Measurements from ENCODE around the gene AKR1C2.
"Not testable (repeated sequence)": the region's sequence is repeated elsewhere in the genome, so short reads cannot be mapped to it uniquely, and the experiment has no call there.

AKR1C2 gene

GRCh38 chr10:4947039-4947634 is 56.5 kb downstream of the AKR1C2 start:
- no peak for TF ChIP-seq CTCF (IDR thresholded peaks at IDR 0.05)
- H3K27ac ChIP-seq = no peak overlapping the region

GRCh38 chr10:4945766-4946717 is 57.6 kb downstream of the AKR1C2 start:
- no peaks in the 10 kb centered on the region for H3K4me1 ChIP-seq (ENCODE audit: control insufficient read depth in 1 of 2, insufficient read depth in 1 of 2, low read depth in 1 of 2, low read length in 1 of 2)
- TF ChIP-seq CTCF (IDR thresholded peaks at IDR 0.05) = no peak
- no peak overlapping the region for H3K4me3 ChIP-seq (ENCODE audit: low read depth in 1 of 2, low read length in 1 of 2)
- no peaks in the 10 kb centered on the region for H3K27me3 ChIP-seq
- H3K27ac ChIP-seq = no peak overlapping the region
- no peaks in the 10 kb centered on the region for H3K36me3 ChIP-seq
- no peaks in the 10 kb centered on the region for H3K9me3 ChIP-seq

More at GRCh38 chr10:4947039-4947634, 56.5 kb downstream of the AKR1C2 start:
- H3K4me1 ChIP-seq (ENCODE audit: control insufficient read depth in 1 of 2, insufficient read depth in 1 of 2, low read depth in 1 of 2, low read length in 1 of 2) = no peaks in the 10 kb centered on the region
- H3K36me3 ChIP-seq = no peaks in the 10 kb centered on the region
- H3K4me3 ChIP-seq (ENCODE audit: low read depth in 1 of 2, low read length in 1 of 2) = no peak overlapping the region
- no peaks in the 10 kb centered on the region for H3K9me3 ChIP-seq
- H3K27me3 ChIP-seq = no peaks in the 10 kb centered on the region

DNA sequence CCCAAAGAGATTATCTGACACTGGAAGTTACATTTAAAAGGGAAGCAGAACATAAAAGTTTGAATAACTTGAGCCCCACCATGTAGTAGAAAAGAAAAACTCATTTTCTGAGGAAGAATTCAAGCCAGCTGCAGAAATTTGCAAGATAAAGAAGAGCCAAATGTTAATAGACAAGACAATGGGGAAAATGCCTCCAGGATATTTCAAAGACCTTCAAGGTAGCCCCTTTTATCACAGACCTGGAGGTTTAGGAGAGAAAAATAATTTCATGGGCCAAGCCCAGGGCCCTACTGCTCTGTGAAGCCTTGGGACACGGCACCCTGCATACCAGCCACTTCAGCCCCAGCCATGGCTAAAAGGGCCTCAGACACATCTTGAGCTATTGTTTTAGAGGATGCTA is 58.8 kb downstream of the AKR1C2 start:
- H3K4me1 ChIP-seq (ENCODE audit: control insufficient read depth in 1 of 2, insufficient read depth in 1 of 2, low read depth in 1 of 2, low read length in 1 of 2) = no peaks in the 10 kb centered on the region
- no peak overlapping the region for H3K27ac ChIP-seq
- TF ChIP-seq CTCF (IDR thresholded peaks at IDR 0.05) = no peak
- no peak overlapping the region for H3K4me3 ChIP-seq (ENCODE audit: low read depth in 1 of 2, low read length in 1 of 2)
- no peaks in the 10 kb centered on the region for H3K9me3 ChIP-seq
- H3K27me3 ChIP-seq = no peaks in the 10 kb centered on the region
- no peaks in the 10 kb centered on the region for H3K36me3 ChIP-seq

DNA sequence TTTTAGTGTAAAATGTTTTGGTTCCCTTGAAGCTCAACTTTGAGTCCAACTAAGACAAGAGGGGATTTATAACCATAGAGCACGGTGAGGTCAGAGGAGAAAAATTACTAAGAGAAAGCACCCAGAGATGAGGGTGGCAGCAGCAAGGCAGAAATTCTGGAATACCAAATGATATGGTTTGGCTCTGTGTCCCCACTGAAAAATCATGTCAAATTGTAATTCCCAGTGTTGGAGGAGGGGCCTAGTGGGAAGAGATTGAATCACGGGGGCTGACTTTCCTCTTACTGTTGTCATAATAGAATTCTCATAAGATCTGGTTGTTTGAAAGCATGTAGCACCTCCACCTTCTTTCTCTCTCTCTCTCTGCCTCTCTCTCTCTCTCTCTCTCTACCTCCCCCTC is 59.8 kb downstream of the AKR1C2 start:
- Histone ChIP-seq H3K27me3 (no peaks in the 10 kb centered on the region), H3K9me3 (no peaks in the 10 kb centered on the region), H3K4me3 (ENCODE audit: low read depth in 1 of 2, low read length in 1 of 2) (no peak overlapping the region), H3K27ac (no peak overlapping the region), H3K36me3 (no peaks in the 10 kb centered on the region), H3K4me1 (ENCODE audit: control insufficient read depth in 1 of 2, insufficient read depth in 1 of 2, low read depth in 1 of 2, low read length in 1 of 2) (no peaks in the 10 kb centered on the region)
- TF ChIP-seq CTCF (IDR thresholded peaks at IDR 0.05) = no peak

GRCh38 chr10:4943416-4943815 is 60.2 kb downstream of the AKR1C2 start:
- H3K27ac ChIP-seq; H3K27me3 ChIP-seq; H3K4me1 ChIP-seq (ENCODE audit: control insufficient read depth in 1 of 2, insufficient read depth in 1 of 2, low read depth in 1 of 2, low read length in 1 of 2); H3K9me3 ChIP-seq; H3K36me3 ChIP-seq; H3K4me3 ChIP-seq (ENCODE audit: low read depth in 1 of 2, low read length in 1 of 2): not testable (repeated sequence)

DNA sequence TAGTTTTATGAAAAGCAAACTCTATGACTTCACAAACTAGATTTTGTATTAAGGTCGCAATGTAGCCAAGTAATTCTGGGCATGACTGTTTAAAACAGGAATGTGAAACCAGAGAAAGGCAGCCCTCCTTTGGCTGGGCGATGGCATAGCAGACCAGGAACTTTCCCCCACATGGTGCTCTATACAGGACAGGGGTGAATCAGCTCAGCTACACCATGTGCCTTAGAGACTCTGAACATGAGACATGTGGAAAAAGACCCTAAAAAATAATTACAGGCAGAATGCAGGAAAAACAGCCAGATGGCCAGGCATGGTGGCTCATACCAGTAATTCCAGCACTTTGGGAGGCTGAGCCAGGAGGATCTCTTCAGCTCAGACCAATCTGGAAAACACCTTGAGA is 60.7 kb downstream of the AKR1C2 start:
- not testable (repeated sequence) for H3K4me1 ChIP-seq (ENCODE audit: control insufficient read depth in 1 of 2, insufficient read depth in 1 of 2, low read depth in 1 of 2, low read length in 1 of 2); H3K36me3 ChIP-seq; H3K9me3 ChIP-seq; H3K4me3 ChIP-seq (ENCODE audit: low read depth in 1 of 2, low read length in 1 of 2); H3K27ac ChIP-seq; H3K27me3 ChIP-seq

Measured in neutrophil (primary cell).